ENCODE results near the gene TSPAN11. TPM values are rescaled to one million over a fixed set of nuclear protein-coding genes. Genes with fewer than 3 reads are reported as not detected.
"Not testable (repeated sequence)": the region's sequence is repeated elsewhere in the genome, so short reads cannot be mapped to it uniquely, and the experiment has no call there.

The TSPAN11 gene
- total and polyA plus RNA-seq, 5 donors from 2014 or later: not detected

GRCh38 chr12:30885321-30885720, 41.2 kb upstream of the TSPAN11 start:
- H3K4me1 Mint-ChIP-seq: no peaks in the 10 kb centered on the region
- no peak for DNase-seq
- no peak overlapping the region for H3K27ac Mint-ChIP-seq
- Histone ChIP-seq H3K27ac (ENCODE audit: insufficient read depth, low read length, poor library complexity, severe bottlenecking) (no peak overlapping the region), H3K36me3 (ENCODE audit: control insufficient read depth, insufficient read depth, low read length) (no peaks in the 10 kb centered on the region), H3K4me3 (ENCODE audit: low read depth, low read length) (no peak overlapping the region), H3K27me3 (ENCODE audit: control insufficient read depth, insufficient read depth, low read length) (no peaks in the 10 kb centered on the region), H3K9me3 (ENCODE audit: control insufficient read depth in 2 of 2, low read length in 2 of 2) (peaks cover 15 to 22% of the 10 kb centered on the region in 2 experiments), H3K4me1 (ENCODE audit: control insufficient read depth, insufficient read depth, low read length, poor library complexity, severe bottlenecking) (no peaks in the 10 kb centered on the region)
- peaks cover 12% of the 10 kb centered on the region for H3K27me3 Mint-ChIP-seq
- ATAC-seq (ENCODE audit: low read depth in 2 of 2): no peak
- no peak overlapping the region for H3K4me3 Mint-ChIP-seq
- peaks cover 0 to 28% (median 9%) of the 10 kb centered on the region in 7 donors for H3K9me3 Mint-ChIP-seq
- H3K36me3 Mint-ChIP-seq: no peaks in the 10 kb centered on the region

- H3K4me1 Mint-ChIP-seq: no peaks in the 10 kb centered on the region
- Histone ChIP-seq H3K36me3 (ENCODE audit: control insufficient read depth, insufficient read depth, low read length) (no peaks in the 10 kb centered on the region), H3K4me1 (ENCODE audit: control insufficient read depth, insufficient read depth, low read length, poor library complexity, severe bottlenecking) (no peaks in the 10 kb centered on the region), H3K27ac (ENCODE audit: insufficient read depth, low read length, poor library complexity, severe bottlenecking) (no peak overlapping the region), H3K27me3 (ENCODE audit: control insufficient read depth, insufficient read depth, low read length) (no peaks in the 10 kb centered on the region), H3K4me3 (ENCODE audit: low read depth, low read length) (no peak overlapping the region), H3K9me3 (ENCODE audit: control insufficient read depth in 2 of 2, low read length in 2 of 2) (peaks cover 15 to 22% of the 10 kb centered on the region in 2 experiments)
- no peak for DNase-seq
- H3K27me3 Mint-ChIP-seq: peaks cover 12% of the 10 kb centered on the region
- ATAC-seq (ENCODE audit: low read depth in 2 of 2): no peak
- H3K36me3 Mint-ChIP-seq: no peaks in the 10 kb centered on the region
- peaks cover 0 to 36% (median 11%) of the 10 kb centered on the region in 7 donors for H3K9me3 Mint-ChIP-seq
- no peak overlapping the region for H3K4me3 Mint-ChIP-seq
- H3K27ac Mint-ChIP-seq: no peak overlapping the region
Measured at GRCh38 chr12:30887226-30887625, 39.3 kb upstream of the TSPAN11 start.

GRCh38 chr12:30888241-30888640, 38.3 kb upstream of the TSPAN11 start:
- Mint-ChIP-seq H3K27ac (no peak overlapping the region), H3K4me3 (no peak overlapping the region), H3K4me1 (no peaks in the 10 kb centered on the region), H3K27me3 (peaks cover 12% of the 10 kb centered on the region), H3K9me3 (peaks cover 0 to 36% (median 11%) of the 10 kb centered on the region in 7 donors), H3K36me3 (no peaks in the 10 kb centered on the region)
- Histone ChIP-seq H3K9me3 (ENCODE audit: control insufficient read depth in 2 of 2, low read length in 2 of 2) (peaks cover 15 to 22% of the 10 kb centered on the region in 2 experiments), H3K4me3 (ENCODE audit: low read depth, low read length) (no peak overlapping the region), H3K27ac (ENCODE audit: insufficient read depth, low read length, poor library complexity, severe bottlenecking) (no peak overlapping the region), H3K36me3 (ENCODE audit: control insufficient read depth, insufficient read depth, low read length) (no peaks in the 10 kb centered on the region), H3K4me1 (ENCODE audit: control insufficient read depth, insufficient read depth, low read length, poor library complexity, severe bottlenecking) (no peaks in the 10 kb centered on the region), H3K27me3 (ENCODE audit: control insufficient read depth, insufficient read depth, low read length) (no peaks in the 10 kb centered on the region)
- ATAC-seq (ENCODE audit: low read depth in 2 of 2) (no peak), DNase-seq (no peak)

GRCh38 chr12:30894531-30894930, 32.0 kb upstream of the TSPAN11 start:
- H3K4me1 ChIP-seq (ENCODE audit: control insufficient read depth, insufficient read depth, low read length, poor library complexity, severe bottlenecking); H3K4me3 Mint-ChIP-seq; H3K27ac ChIP-seq (ENCODE audit: insufficient read depth, low read length, poor library complexity, severe bottlenecking); DNase-seq; H3K4me3 ChIP-seq (ENCODE audit: low read depth, low read length); H3K27ac Mint-ChIP-seq; H3K9me3 ChIP-seq (ENCODE audit: control insufficient read depth in 2 of 2, low read length in 2 of 2); ATAC-seq (ENCODE audit: low read depth in 2 of 2); H3K36me3 ChIP-seq (ENCODE audit: control insufficient read depth, insufficient read depth, low read length); H3K27me3 ChIP-seq (ENCODE audit: control insufficient read depth, insufficient read depth, low read length); H3K27me3 Mint-ChIP-seq; H3K36me3 Mint-ChIP-seq; H3K4me1 Mint-ChIP-seq: not testable (repeated sequence)
- peaks cover 0 to 14% (median 6%) of the 10 kb centered on the region in 7 donors for H3K9me3 Mint-ChIP-seq

GRCh38 chr12:30896461-30896860, 30.1 kb upstream of the TSPAN11 start:
- ATAC-seq (ENCODE audit: low read depth in 2 of 2) (no peak), DNase-seq (no peak)
- Mint-ChIP-seq H3K36me3 (no peaks in the 10 kb centered on the region), H3K4me1 (no peaks in the 10 kb centered on the region), H3K4me3 (no peak overlapping the region), H3K9me3 (peaks cover 0 to 4% (median 0%) of the 10 kb centered on the region in 7 donors), H3K27ac (no peak overlapping the region), H3K27me3 (peaks cover 7% of the 10 kb centered on the region)
- H3K4me3 ChIP-seq (ENCODE audit: low read depth, low read length): no peak overlapping the region
- no peaks in the 10 kb centered on the region for H3K36me3 ChIP-seq (ENCODE audit: control insufficient read depth, insufficient read depth, low read length)
- no peaks in the 10 kb centered on the region for H3K9me3 ChIP-seq (ENCODE audit: control insufficient read depth in 2 of 2, low read length in 2 of 2)
- peaks cover 2% of the 10 kb centered on the region for H3K27me3 ChIP-seq (ENCODE audit: control insufficient read depth, insufficient read depth, low read length)
- no peak overlapping the region for H3K27ac ChIP-seq (ENCODE audit: insufficient read depth, low read length, poor library complexity, severe bottlenecking)
- H3K4me1 ChIP-seq (ENCODE audit: control insufficient read depth, insufficient read depth, low read length, poor library complexity, severe bottlenecking): no peaks in the 10 kb centered on the region

GRCh38 chr12:30898846-30899245, 27.7 kb upstream of the TSPAN11 start:
- Mint-ChIP-seq H3K36me3 (no peaks in the 10 kb centered on the region), H3K27ac (no peak overlapping the region), H3K9me3 (no peaks in the 10 kb centered on the region), H3K4me3 (no peak overlapping the region), H3K27me3 (peaks cover 7% of the 10 kb centered on the region), H3K4me1 (no peaks in the 10 kb centered on the region)
- H3K36me3 ChIP-seq (ENCODE audit: control insufficient read depth, insufficient read depth, low read length): no peaks in the 10 kb centered on the region
- DNase-seq (no peak), ATAC-seq (ENCODE audit: low read depth in 2 of 2) (no peak)
- H3K9me3 ChIP-seq (ENCODE audit: control insufficient read depth in 2 of 2, low read length in 2 of 2): no peaks in the 10 kb centered on the region
- no peak overlapping the region for H3K4me3 ChIP-seq (ENCODE audit: low read depth, low read length)
- no peak overlapping the region for H3K27ac ChIP-seq (ENCODE audit: insufficient read depth, low read length, poor library complexity, severe bottlenecking)
- no peaks in the 10 kb centered on the region for H3K4me1 ChIP-seq (ENCODE audit: control insufficient read depth, insufficient read depth, low read length, poor library complexity, severe bottlenecking)
- H3K27me3 ChIP-seq (ENCODE audit: control insufficient read depth, insufficient read depth, low read length): no peaks in the 10 kb centered on the region

GRCh38 chr12:30900351-30900750, 26.2 kb upstream of the TSPAN11 start:
- no peaks in the 10 kb centered on the region for H3K36me3 ChIP-seq (ENCODE audit: control insufficient read depth, insufficient read depth, low read length)
- Mint-ChIP-seq H3K27me3 (peaks cover 7% of the 10 kb centered on the region), H3K4me3 (no peak overlapping the region), H3K9me3 (no peaks in the 10 kb centered on the region), H3K27ac (no peak overlapping the region), H3K4me1 (no peaks in the 10 kb centered on the region), H3K36me3 (no peaks in the 10 kb centered on the region)
- no peak overlapping the region for H3K4me3 ChIP-seq (ENCODE audit: low read depth, low read length)
- no peaks in the 10 kb centered on the region for H3K27me3 ChIP-seq (ENCODE audit: control insufficient read depth, insufficient read depth, low read length)
- no peaks in the 10 kb centered on the region for H3K9me3 ChIP-seq (ENCODE audit: control insufficient read depth in 2 of 2, low read length in 2 of 2)
- H3K27ac ChIP-seq (ENCODE audit: insufficient read depth, low read length, poor library complexity, severe bottlenecking): no peak overlapping the region
- DNase-seq: no peak
- H3K4me1 ChIP-seq (ENCODE audit: control insufficient read depth, insufficient read depth, low read length, poor library complexity, severe bottlenecking): no peaks in the 10 kb centered on the region
- no peak for ATAC-seq (ENCODE audit: low read depth in 2 of 2)

GRCh38 chr12:30902001-30902400, 24.5 kb upstream of the TSPAN11 start:
- H3K4me1 ChIP-seq (ENCODE audit: control insufficient read depth, insufficient read depth, low read length, poor library complexity, severe bottlenecking): no peaks in the 10 kb centered on the region
- no peak overlapping the region for H3K27ac ChIP-seq (ENCODE audit: insufficient read depth, low read length, poor library complexity, severe bottlenecking)
- Mint-ChIP-seq H3K27ac (no peak overlapping the region), H3K27me3 (peaks cover 7% of the 10 kb centered on the region), H3K4me1 (no peaks in the 10 kb centered on the region), H3K9me3 (no peaks in the 10 kb centered on the region), H3K36me3 (no peaks in the 10 kb centered on the region), H3K4me3 (no peak overlapping the region)
- no peaks in the 10 kb centered on the region for H3K27me3 ChIP-seq (ENCODE audit: control insufficient read depth, insufficient read depth, low read length)
- H3K4me3 ChIP-seq (ENCODE audit: low read depth, low read length): no peak overlapping the region
- no peak for ATAC-seq (ENCODE audit: low read depth in 2 of 2)
- no peaks in the 10 kb centered on the region for H3K9me3 ChIP-seq (ENCODE audit: control insufficient read depth in 2 of 2, low read length in 2 of 2)
- H3K36me3 ChIP-seq (ENCODE audit: control insufficient read depth, insufficient read depth, low read length): no peaks in the 10 kb centered on the region
- no peak for DNase-seq
